Panc1 (cell line): ENCODE data around the gene RGS14.
"Not testable (repeated sequence)": the region's sequence is repeated elsewhere in the genome, so short reads cannot be mapped to it uniquely, and the experiment has no call there.

Experiments
- CTCF ChIP-seq: fragments of 450-650 bp; IDR thresholded peaks from 2 replicates; pipeline ENCODE4 v1.5.1; 2017; ENCODE audit warnings: mild to moderate bottlenecking
- POLR2AphosphoS5 ChIP-seq: IDR thresholded peaks from 2 replicates; pipeline ENCODE4 v1.6.1; 2012; ENCODE audit warnings: mild to moderate bottlenecking, low read depth, low read length, moderate library complexity

- TF ChIP-seq CTCF, POLR2AphosphoS5: not testable (repeated sequence)
These were observed 17.8 kb downstream of the RGS14 start for GRCh38 chr5:177375516-177375915.
